Measurements from ENCODE around the gene TMEM25.

The TMEM25 gene

DNA sequence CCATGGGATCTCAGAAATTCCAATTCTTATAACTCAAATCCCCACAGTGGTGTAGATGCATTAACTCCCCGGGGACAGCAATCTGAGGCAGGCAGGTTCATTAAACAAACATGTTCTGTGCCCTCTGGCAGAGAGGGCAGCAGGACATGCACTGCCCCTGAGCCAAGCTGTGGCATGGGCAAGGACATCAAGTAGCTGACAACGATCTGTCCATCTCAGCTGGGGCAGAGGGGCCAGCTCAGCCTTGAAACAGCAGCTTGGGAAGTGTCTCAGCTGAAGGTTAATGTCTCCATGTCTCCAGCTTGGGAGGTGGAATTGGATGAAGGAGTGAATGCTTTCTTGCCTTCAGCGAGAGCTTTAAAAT, 13.6 kb downstream of the TMEM25 start:
- Histone ChIP-seq H3K4me3 (ENCODE audit: low read depth, low read length, poor library complexity, severe bottlenecking) (no peak overlapping the region), H4K20me1 (ENCODE audit: insufficient read depth, low read length) (no peaks in the 10 kb centered on the region), H3K9me2 (ENCODE audit: low read depth, low read length) (no peaks in the 10 kb centered on the region), H3K4me1 (ENCODE audit: insufficient read depth, low read length, severe bottlenecking) (no peaks in the 10 kb centered on the region), H3K9me3 (ENCODE audit: low read length) (no peaks in the 10 kb centered on the region), H3K27ac (ENCODE audit: low read depth, low read length, poor library complexity, severe bottlenecking) (no peak overlapping the region), H2AFZ (ENCODE audit: low read length) (no peak overlapping the region), H3K79me2 (ENCODE audit: insufficient read depth, low read length) (no peaks in the 10 kb centered on the region), H3K27me3 (ENCODE audit: insufficient read depth, low read length) (no peaks in the 10 kb centered on the region), H3K4me2 (ENCODE audit: low read length) (no peak overlapping the region), H3F3A (ENCODE audit: insufficient read depth, low read length) (no peaks in the 10 kb centered on the region), H3K36me3 (ENCODE audit: insufficient read depth, low read length) (no peaks in the 10 kb centered on the region), H3K9ac (ENCODE audit: low read length) (no peak overlapping the region)
- TF ChIP-seq, protein P1, sequence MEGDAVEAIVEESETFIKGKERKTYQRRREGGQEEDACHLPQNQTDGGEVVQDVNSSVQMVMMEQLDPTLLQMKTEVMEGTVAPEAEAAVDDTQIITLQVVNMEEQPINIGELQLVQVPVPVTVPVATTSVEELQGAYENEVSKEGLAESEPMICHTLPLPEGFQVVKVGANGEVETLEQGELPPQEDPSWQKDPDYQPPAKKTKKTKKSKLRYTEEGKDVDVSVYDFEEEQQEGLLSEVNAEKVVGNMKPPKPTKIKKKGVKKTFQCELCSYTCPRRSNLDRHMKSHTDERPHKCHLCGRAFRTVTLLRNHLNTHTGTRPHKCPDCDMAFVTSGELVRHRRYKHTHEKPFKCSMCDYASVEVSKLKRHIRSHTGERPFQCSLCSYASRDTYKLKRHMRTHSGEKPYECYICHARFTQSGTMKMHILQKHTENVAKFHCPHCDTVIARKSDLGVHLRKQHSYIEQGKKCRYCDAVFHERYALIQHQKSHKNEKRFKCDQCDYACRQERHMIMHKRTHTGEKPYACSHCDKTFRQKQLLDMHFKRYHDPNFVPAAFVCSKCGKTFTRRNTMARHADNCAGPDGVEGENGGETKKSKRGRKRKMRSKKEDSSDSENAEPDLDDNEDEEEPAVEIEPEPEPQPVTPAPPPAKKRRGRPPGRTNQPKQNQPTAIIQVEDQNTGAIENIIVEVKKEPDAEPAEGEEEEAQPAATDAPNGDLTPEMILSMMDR (IDR thresholded peaks at IDR 0.05; ENCODE audit: low read length) = no peak
- TF ChIP-seq EZH2 (IDR thresholded peaks at IDR 0.05; ENCODE audit: borderline replicate concordance, low read length) = no peak

DNA sequence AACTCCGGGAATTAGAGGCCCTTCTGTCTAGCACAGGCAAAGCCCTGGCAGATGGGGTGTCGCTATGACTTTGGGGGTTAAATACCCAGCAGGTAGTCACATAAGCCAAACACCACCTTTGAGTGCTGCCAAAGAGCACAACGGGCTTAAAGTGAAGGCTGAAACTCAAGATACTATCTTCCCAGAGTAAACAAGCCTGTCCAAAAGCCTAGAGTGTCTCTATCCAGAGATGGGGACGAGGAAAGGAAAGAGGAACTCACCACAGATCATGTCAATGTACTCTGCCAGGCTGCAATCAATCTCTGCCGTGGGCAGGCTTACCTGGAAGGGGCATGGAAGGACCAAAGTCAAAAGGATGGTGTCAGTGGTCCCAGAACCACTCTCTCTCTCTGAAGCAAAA, 14.5 kb downstream of the TMEM25 start:
- no peaks in the 10 kb centered on the region for H3K9me3 ChIP-seq (ENCODE audit: low read length)
- H3K4me3 ChIP-seq (ENCODE audit: low read depth, low read length, poor library complexity, severe bottlenecking) = no peak overlapping the region
- TF ChIP-seq, protein P1 (IDR thresholded peaks at IDR 0.05; ENCODE audit: low read length) = no peak
- TF ChIP-seq EZH2 (IDR thresholded peaks at IDR 0.05; ENCODE audit: borderline replicate concordance, low read length) = no peak
- no peaks in the 10 kb centered on the region for H3K36me3 ChIP-seq (ENCODE audit: insufficient read depth, low read length)
- H3K27me3 ChIP-seq (ENCODE audit: insufficient read depth, low read length) = no peaks in the 10 kb centered on the region
- H3K4me1 ChIP-seq (ENCODE audit: insufficient read depth, low read length, severe bottlenecking) = no peaks in the 10 kb centered on the region
- H3K9me2 ChIP-seq (ENCODE audit: low read depth, low read length) = no peaks in the 10 kb centered on the region
- H4K20me1 ChIP-seq (ENCODE audit: insufficient read depth, low read length) = no peaks in the 10 kb centered on the region
- H3K4me2 ChIP-seq (ENCODE audit: low read length) = no peak overlapping the region
- no peak overlapping the region for H3K27ac ChIP-seq (ENCODE audit: low read depth, low read length, poor library complexity, severe bottlenecking)
- H3K79me2 ChIP-seq (ENCODE audit: insufficient read depth, low read length) = no peaks in the 10 kb centered on the region
- no peaks in the 10 kb centered on the region for H3F3A ChIP-seq (ENCODE audit: insufficient read depth, low read length)
- no peak overlapping the region for H3K9ac ChIP-seq (ENCODE audit: low read length)
- H2AFZ ChIP-seq (ENCODE audit: low read length) = no peak overlapping the region

DNA sequence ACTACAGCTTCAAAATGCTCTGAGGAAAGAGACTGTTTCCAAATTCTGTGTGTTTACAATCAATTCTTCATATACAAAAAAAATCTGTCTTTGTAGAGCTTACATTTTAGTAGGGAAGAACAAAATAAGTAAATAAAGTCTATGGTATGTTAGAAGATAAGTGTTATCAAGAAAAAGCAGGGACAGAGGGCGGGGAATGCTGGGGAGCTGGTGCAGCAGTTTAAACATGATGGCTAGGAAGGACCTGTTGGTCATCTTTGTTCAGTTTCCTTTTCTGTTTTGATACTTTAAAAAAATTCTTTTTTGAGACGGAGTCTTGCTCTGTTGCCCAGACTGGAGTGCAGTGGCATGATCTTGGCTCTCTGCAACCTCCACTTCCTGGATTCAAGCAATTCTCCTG, 16.1 kb downstream of the TMEM25 start:
- no peaks in the 10 kb centered on the region for H3K4me1 ChIP-seq (ENCODE audit: insufficient read depth, low read length, severe bottlenecking)
- H3K79me2 ChIP-seq (ENCODE audit: insufficient read depth, low read length) = no peaks in the 10 kb centered on the region
- no peaks in the 10 kb centered on the region for H3K9me2 ChIP-seq (ENCODE audit: low read depth, low read length)
- H3K4me3 ChIP-seq (ENCODE audit: low read depth, low read length, poor library complexity, severe bottlenecking) = no peak overlapping the region
- no peaks in the 10 kb centered on the region; the same call in 1 of the 2 replicates for H3K36me3 ChIP-seq (ENCODE audit: insufficient read depth, low read length)
- H3F3A ChIP-seq (ENCODE audit: insufficient read depth, low read length) = no peaks in the 10 kb centered on the region
- H3K4me2 ChIP-seq (ENCODE audit: low read length) = no peak overlapping the region
- no peak overlapping the region for H2AFZ ChIP-seq (ENCODE audit: low read length)
- no peak overlapping the region for H3K9ac ChIP-seq (ENCODE audit: low read length)
- H3K27me3 ChIP-seq (ENCODE audit: insufficient read depth, low read length) = no peaks in the 10 kb centered on the region
- H3K27ac ChIP-seq (ENCODE audit: low read depth, low read length, poor library complexity, severe bottlenecking) = no peak overlapping the region
- no peaks in the 10 kb centered on the region for H3K9me3 ChIP-seq (ENCODE audit: low read length)
- no peaks in the 10 kb centered on the region for H4K20me1 ChIP-seq (ENCODE audit: insufficient read depth, low read length)
- no peak for TF ChIP-seq EZH2 (IDR thresholded peaks at IDR 0.05; ENCODE audit: borderline replicate concordance, low read length)
- TF ChIP-seq, protein P1 (IDR thresholded peaks at IDR 0.05; ENCODE audit: low read length) = no peak
